Stimulated activated CD4-positive, alpha-beta T cell treated with anti-CD3 and anti-CD28 coated beads, TNF-alpha, amount 100 ng/mL, for 24 hours (primary cell): ENCODE results near the gene VCP.

Source experiments
- DNase-seq, 3 experiments: peaks; one replicate each; pipeline ENCODE4 v3.0.0-alpha.2; 2020; ENCODE audit warnings: low read depth in 3 of 3

The VCP gene

DNA sequence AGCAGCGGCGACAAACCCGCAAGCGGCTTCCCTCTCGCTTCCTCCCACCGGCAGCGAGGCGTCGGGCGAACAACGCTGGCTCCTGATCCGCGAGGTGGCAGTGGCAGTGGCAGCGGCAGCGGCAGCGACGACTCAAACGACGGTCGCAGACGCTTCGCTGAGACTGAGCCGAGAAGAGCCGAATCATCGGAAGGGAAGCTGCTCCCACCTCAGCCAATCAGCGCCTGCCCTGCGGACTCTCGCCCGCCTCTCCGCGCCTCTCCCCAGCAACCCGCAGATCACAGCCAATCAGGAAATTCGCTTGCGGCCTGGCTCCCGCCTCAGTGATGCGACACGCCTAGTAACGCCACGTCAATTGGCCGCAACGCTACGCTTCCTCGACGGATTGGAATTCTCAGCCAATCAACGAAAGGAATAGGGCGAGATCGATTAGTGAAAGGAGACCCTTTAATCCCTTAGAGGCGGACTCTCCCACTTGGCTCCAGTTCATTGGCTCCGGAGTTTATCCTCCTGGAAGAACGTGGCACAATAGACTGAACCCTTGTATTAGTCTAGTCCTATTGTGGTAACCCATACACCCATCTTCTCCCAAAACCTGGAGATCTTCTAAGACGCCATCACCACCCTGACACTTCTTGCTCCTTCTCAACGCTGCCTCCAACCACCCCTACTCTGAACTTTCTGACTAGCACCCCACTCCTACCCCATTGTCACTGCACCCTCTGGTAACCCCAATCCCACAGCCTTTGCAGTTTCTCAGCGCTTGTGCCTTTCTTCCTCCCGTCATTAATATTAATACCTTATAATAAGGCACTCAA is at the start of gene VCP:
TSS of gene VCP (minus strand) at position 165 of the 818 bp plus-strand sequence. CDS start 272 bp downstream, outside the sequence.
- peak; percentile 96 for DNase-seq

DNA sequence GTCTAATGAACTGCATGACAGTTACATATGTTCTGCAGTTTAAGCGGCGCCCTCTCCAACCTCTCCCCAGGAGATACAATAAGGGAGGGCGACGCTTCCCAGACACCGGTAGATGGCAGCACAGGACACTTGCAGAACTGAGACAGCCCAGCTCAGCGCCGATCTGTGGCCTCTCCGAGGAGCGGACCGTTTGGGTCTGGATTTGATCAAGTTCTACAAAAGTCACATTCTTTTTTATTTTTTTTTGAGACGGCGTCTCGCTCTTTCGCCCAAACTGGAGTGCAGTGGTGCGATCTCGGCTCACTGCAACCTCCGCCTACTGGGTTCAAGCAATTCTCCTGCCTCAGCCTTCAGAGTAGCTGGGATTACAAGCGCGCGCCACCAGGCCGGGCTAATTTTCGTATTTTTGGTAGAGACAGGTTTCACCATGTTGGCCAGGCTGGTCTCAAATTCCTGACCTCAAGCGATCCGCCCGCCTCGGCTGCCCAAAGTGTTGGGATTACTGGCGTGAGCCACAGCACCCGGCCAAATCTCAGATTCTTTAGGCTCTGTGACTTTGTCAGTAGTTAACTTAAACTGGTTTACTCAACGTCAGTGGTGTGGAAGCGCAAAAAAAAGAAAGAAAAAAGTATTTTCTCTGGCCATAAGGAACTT is 44.6 kb upstream of the VCP start:
- DNase-seq, result peak; percentile 76 to 88 (median 77)

DNA sequence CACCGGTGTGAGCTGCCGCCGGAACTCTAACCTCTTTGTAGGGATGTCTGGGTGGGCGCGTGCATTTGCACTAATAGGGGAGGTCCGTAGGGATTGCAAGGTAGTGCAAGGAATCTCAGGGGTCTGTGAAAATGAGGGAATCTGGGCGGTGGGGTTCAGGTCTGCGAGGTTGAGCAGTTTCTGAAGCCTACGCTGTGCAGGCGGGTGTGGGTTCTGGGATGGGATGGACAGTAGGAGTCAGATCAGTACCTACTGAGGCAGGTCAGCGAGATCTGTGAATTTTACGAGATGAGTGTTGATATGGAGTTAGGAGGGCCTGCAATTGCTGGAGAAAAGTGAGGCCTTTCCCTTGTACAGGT is 44.1 kb upstream of the VCP start:
- DNase-seq, result no peak

DNA sequence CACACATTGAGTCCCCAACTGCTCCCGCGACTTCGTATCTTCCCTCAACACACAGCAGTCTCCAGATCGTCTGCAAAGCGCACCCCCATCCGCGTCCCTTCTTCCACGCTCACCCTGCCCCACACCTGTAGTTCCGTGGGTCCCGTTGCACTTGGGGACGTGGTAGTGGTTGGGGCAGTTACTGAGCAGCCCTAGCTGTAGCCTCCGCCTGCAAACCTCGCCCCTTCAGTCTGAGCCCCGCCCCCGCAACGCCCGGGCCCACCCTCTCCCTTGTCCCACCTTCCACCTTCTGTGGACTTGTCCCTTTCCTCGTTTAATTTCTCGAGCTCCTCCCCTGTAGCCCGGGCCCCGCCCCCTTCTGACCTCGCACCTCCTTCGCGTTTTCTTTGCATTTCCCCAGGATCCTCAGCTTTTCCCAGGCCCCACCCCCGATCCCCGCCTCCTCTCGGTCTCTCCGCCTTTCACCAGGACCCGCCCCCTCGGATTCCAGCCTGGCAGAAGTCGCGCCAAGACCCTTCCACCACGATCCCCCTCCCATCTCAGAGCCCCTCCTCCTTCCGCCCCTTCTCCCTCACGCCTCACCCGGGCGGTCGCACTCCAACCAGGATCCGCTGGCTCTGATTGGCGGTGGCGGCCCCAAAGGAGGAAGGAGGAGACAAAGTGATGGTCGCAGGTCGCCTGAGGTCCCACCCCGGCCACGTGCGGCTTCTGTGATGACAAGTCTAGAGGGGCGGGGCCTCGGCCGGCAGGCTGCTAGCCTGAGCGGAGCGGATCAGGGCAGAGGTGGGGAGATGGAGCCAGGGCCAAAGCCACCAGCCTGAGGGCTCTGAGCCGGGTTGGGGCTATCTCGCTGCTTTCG is 43.5 kb upstream of the VCP start, which contains the start of gene ATOSB:
TSS of gene ATOSB (minus strand) at position 183 of the 859 bp plus-strand sequence. CDS start 7,588 bp downstream, outside the sequence.
- DNase-seq, result peak; percentile 79 to 92 (median 83)

DNA sequence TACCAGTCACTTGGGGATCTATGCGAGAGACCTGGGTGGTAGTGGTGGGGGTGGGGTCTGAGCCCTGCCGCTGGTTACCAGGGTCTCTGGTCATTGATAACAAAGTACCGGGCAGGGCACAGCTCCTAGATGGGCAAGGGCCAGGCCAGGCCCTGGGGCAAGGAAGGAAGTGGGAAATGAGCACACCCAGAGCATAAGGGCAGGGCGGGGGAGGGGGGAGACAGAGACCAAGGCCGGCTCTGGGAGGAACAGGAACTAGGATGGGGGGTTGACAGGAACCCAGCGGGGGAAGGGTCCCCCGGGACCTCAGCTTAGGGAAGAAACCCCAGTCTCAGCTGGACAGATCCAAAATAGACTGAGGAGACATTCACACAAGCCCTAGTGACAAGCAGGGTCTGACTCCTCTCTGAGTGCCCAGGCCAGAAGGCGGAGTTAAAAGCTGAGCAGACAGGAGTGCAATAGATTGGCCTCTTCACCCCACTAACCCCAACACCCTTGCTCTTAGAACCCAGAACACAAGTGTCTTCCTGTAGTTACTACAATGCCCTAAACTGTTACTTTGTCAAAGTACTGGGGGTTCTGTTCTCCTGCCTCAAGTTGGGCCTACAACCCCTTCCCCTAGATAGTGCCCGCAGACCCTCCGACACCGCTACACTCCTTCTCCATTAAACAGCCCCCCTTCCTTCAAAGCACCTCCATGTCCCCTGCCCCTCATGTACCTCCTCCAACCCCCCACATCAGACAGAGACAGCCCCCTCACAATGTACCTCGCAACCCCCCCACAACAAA is 42.6 kb upstream of the VCP start:
- DNase-seq, result no peak

DNA sequence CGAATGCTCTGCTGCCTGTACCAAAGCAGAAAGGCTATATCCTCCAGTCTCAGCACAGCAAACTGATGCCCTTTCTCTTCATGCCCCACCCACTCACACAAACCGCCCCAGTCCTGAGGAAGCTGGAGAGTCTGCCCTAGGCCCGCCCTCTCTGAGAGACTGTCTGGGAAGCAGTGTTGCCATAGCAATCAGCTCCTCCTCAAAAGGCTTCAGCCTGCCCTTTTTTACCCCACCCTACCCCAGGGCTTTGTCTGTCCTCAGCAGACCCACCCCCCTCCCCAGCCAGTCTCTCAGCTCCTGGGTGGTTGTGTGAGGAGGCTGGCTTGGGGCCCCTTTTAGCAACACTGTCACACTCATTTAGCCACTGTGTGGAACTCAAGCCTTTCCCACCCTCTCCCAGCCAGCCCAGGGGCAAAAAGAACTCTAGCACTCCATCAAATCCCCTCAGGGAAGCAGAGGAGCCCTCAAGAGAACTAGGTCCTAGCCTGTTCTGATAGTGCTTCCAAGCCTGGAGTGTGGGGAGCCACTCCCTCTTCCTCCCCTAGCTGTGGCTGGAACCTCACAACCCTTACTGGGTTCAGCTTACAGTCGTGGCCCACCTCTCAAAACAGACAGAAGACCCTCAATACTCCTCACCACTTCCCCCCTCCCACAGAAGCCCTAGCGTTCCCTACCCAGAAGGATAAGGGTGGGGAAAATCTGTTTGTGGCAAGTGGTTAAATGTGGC is 41.9 kb upstream of the VCP start:
- DNase-seq, result peak in 1 of 3 experiments; percentile 66

DNA sequence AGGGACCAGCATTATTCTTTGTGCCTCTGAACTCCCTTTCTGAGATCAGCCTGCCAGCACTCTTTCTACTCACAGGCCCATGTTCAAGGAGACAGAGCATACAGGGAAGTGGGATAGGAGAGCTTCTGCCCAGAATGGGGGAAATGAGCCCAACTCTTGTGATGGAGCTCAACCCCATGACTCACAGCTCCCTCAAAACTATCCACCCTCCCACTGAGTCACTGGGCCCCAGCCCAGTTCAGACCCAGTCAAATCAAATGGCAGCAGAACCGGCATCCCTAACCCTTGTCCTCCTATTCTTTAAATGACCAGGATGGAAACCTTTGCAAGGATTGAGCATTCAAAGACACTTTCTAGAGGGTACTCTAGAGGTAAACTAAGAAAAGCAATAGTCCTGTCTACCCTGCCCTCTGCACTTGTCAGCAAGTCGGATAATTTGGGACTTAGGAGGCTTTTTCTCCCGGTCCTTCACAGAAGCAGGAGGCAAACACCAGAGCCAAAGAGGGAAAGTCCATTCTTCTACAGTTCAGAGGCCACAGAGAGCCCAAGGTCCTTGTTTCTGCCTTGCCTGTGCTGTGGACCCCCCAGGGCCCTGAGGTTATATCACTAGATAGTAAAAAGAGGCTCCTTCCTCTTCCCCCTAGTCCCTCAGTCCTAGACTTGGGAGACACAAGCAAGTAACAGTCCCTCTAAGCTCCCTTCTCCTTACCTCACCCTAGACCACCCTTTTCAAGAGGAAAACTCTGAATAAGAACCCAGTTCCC is 40.0 kb upstream of the VCP start:
- no peak for DNase-seq

DNA sequence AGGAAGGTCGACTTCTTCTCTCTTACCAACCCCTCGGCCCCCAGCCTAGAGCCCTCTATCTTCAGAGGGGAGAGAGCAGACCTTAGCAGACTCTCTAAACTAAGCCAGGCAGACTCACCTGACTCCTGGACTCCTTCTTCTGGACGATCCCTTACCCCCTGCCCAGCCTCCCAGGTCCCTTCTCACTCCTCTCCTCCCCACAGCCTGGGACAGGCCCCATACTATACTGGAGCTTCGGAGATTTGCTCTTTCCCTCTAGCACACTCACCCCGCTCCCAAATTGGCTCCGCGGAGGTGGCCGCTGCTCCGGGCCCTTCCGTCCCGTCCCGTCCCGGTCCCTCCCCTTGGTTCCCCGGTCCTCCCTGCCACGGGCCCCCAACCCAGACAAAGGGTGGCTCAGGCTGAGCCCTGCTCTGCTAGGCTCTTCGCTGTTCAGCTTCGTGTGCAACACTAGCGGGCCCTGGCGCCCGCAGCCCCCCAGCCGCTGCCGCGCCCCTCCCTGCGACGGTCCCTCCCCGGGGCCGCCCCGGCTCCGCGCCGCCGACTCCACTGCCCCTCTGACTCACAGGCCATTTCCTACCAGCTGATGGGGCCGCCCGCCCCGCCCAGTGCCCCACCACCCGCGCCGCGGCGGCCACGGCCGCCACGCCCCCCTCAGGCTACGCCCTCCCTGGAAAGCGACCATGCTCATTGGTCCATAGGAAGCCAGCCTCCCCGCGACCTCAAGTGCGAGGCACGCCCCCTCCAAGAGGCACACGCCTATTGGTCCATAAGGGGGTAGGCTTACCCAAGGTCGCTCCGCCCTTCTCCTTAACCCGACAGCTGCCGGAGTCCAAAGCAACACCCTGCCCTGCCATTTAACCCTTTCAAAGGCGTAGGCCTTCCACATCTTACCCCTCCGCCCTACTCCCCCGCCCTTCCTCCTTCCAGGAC is 38.8 kb upstream of the VCP start:
- DNase-seq, result peak; percentile 93 to 96 (median 95)

DNA sequence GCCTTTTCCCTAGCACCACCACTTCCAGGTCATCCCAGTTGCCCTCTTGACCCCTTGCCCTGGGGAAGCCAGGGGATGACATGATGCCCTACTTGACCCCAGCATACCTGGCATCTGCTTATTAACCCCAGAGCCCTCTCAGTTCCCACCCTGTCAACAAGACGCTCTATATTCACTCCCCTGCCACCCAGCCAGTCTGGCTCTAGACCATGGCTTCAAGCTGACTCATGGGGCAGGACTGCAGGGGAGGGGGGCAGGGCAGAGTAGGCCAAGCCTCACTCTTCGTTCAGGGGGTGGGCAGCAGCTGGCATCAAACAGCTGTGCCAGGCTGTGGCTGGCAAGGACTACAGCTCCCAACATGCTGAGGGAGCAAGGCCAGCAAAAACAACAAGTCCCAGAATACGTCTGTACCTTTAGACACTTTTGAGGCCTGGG is 37.9 kb upstream of the VCP start:
- DNase-seq, result no peak

DNA sequence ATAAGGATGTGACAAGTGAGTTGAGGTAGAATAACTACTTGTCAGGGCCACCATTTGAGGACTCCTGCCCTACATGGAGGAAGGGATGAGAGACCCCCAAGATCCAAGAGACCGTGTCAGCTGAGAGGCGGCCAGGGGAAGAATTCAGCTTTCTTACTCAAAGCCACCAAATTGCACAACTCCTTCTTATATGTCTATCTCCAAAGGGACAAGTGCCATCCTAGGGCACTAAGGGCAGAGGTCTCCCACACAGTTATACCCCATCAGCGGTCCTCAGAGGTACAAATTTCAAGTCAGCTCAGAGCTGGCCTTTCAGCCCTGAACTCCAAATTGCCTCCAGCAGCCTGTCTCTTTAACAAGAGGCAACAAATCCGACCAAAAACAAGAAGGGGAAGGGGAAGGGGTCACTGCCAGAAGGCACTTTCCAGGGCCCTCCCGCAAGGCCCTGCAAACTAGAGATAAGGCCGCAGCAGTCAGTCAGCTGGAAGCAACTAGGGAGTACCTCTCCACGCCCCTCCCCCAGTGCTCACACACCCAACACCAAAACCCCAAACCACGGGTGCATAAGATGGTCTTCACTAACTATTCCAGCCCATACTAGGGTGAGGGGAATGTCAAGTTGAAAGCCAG is 36.6 kb upstream of the VCP start:
- DNase-seq, result no peak

DNA sequence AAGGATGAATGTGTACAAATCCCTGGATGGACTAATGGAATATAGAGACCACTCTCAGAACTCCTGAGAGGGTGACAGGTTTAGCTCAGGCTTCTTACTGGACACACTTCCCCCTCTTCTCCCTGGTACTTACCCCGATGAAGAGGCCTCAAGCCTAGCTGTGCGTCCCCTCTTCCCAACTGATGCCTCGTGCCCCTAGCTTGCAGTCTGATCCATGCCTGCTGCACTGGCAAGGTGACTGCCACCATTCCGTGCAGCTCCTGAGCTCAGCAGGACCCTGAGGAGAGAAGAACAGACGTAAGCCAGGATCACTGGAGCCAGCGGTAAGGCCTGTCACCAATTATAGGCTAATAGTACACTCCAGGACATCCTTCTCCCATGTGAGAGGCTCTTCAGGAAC is 36.0 kb upstream of the VCP start:
- no peak for DNase-seq

DNA sequence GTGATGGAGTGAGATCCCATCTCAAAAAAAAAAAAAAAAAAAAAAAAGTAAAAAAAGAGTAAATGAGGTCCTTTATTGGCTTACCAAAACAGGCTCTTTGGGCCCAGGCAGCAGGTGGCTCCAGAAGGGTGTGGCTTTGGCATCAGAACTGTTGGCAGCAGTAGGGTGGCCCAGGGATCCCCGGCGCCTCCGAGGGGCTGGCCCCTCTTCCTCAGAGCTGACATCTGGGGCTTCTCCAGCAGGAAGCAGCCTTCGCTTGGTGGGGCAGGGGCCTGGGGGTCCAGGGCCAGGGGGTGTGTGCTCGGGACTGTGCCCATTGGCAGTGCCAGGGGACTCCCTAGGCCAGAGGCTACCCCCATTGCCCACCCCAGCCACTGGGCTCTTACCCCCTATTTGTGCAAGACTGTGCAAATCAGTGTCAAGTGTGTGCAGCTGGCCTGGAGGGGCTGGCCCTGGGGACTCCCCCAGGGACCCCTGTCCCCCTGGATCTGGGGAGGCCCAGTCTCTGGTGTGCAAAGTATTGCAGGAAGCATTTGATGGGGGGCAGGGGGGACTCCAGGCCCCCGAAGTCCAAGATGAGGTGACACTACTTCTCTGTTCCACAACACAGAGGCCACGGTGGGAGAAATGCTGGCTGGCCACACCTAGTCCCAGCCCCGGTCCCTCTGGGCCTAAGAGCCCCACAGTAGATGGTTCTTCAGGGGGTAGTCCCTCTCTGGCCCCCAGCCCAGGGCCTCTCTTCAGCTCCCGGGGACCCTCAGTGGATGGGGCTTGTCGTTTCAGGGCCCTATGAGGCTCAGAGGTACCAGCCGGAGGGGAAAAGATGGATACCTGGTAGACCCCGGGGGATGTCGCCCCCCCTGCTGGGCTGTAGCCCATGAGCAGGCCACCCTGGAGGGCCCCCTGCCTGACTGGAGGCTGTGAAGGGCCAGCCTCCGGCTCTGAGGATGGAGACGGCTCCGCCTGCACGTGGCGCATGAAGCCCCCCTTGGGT is 35.2 kb upstream of the VCP start:
- no peak for DNase-seq

DNA sequence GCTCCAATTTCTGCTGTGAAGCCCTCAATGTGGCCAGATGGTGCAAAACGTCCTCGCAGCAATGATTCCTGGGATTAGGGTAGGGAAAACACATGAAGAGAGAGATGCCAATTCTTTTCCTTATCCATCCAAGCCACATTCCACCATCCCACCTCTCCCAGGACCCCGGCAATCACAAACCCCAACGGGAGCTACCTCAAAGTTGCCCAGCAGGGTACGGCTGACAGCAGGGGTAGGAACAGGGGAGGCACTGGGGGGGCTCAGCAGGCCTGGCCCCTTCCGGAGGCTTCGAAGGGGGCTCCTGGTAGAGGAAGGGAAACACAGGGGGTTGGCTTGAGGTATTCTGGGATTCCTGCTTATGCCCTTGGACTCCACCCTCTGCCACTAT is 33.9 kb upstream of the VCP start:
- DNase-seq, result no peak

DNA sequence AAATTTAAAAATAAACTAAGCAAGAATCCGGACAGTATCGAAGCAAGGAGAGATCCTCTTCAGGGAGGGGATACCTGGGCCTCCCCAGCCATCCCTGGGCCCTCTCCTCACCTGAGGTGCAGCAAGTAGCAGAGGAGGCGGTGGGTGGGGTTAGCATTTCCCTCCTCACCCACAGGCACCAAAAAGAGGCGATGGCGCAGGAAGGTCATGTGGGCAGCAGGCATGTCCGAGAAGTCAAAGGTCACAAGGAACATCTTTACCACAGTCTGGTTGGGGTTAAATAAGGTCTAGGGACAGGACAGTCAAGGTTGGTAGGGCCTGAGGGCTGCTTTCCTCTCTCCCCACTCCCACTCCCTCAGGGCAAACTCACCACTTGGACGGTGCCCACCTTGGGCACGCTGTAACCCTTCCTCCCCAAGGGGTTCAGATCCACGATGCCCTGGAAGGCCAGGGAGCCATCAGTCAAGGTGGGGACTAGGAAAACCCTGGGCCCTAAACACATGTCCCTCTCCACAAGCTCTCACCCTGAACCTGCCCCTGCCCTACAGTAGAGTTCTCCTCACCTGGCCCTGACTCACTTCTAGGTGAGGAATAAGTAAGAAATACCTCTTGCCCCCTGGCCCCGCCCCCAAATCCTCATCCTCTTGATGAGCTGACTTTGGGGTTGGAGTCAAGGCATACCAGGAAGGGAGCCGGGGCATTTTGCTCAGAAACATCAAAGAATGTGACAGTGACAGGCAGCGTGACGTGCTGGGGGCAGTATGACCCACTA is 33.3 kb upstream of the VCP start:
- no peak for DNase-seq

DNA sequence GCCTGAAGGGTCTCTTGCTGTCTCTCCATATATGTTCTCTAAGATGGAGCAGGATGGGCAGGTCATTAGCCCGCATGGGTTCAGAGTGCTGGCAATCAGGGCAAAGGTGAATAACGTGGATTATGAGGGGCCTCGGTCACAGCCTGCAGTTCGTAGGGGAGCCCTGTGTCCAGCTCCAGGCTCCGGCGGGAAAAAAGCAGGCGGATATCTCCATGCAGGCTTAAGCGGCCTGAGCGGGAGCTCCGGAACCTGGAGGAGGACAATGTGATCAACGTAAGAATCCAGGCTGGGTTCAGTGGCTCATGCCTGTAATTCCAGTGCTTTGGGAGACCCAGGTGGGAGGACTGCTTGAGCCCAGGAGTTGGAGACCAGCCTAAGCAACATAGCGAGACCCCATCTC is 32.7 kb upstream of the VCP start:
- no peak for DNase-seq

DNA sequence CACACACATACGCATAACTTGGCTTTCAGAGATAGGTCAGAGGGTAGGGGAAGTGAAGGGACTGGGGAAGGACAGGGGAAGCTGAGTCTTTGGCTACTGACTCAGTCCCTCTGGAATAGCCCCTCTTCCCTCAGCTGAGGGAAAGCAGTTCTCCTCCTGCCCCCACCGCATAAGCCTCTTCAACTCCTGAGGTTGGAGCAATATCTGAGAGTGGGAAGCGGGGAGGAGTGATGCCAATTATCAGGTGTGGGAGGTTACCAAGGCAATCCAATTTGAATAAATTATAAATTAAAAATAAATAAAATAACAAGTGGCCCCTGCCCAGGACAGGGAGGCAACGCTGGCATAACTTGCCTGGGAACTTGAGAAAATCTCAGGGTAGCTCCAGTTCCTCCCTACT is 32.2 kb upstream of the VCP start:
- no peak for DNase-seq
